Bronchial epithelial cell (primary cell): ENCODE measurements around the gene BMPR1B. TPM values are rescaled to one million over a fixed set of nuclear protein-coding genes. Genes with fewer than 3 reads are reported as not detected.

ENCODE experiments used
- DNase-seq: peaks from one replicate; pipeline ENCODE4 v3.0.0-alpha.2; 2010; ENCODE audit warnings: low read depth
- FAIRE-seq: peaks from 2 replicates; lab custom pipeline; 2011; peaks lifted over from hg19 to GRCh38; lab: Jason Lieb, UNC
- H3K27me3 ChIP-seq: 2 replicates; pipeline ENCODE4 v1.5.1; 2011; ENCODE audit warnings: low read length; ENCODE audit not compliant: control insufficient read depth, insufficient read depth
- H3K36me3 ChIP-seq: 2 replicates; pipeline ENCODE4 v1.5.1; 2011; ENCODE audit warnings: low read length; ENCODE audit not compliant: control insufficient read depth, insufficient read depth
- H3K4me3 ChIP-seq: 2 replicates; pipeline ENCODE4 v1.5.1; 2011; ENCODE audit warnings: mild to moderate bottlenecking, low read depth, low read length, control low read depth
- total RNA-seq: library from RNA; depleted of rRNA; stranded (reverse); fragments of >200 nt; gene quantifications from 2 replicates; pipeline ENCODE4 v1.2.1, GENCODE V29; 2014
- TF ChIP-seq, protein P1 (sequence below): IDR thresholded peaks from 2 replicates; pipeline ENCODE4 v1.5.1; 2011; ENCODE audit warnings: mild to moderate bottlenecking, moderate library complexity, low read length, control low read depth, inconsistent platforms; ENCODE audit not compliant: insufficient read depth, severe bottlenecking

Gene BMPR1B
- total RNA-seq, 1 donor from 2014 or later: 15.3 TPM

- peak; percentile 83 for DNase-seq
- no peak for FAIRE-seq
- Histone ChIP-seq H3K4me3 (no peak overlapping the region), H3K27me3 (no peaks in the 10 kb centered on the region), H3K36me3 (no peaks in the 10 kb centered on the region)
- TF ChIP-seq, protein P1, sequence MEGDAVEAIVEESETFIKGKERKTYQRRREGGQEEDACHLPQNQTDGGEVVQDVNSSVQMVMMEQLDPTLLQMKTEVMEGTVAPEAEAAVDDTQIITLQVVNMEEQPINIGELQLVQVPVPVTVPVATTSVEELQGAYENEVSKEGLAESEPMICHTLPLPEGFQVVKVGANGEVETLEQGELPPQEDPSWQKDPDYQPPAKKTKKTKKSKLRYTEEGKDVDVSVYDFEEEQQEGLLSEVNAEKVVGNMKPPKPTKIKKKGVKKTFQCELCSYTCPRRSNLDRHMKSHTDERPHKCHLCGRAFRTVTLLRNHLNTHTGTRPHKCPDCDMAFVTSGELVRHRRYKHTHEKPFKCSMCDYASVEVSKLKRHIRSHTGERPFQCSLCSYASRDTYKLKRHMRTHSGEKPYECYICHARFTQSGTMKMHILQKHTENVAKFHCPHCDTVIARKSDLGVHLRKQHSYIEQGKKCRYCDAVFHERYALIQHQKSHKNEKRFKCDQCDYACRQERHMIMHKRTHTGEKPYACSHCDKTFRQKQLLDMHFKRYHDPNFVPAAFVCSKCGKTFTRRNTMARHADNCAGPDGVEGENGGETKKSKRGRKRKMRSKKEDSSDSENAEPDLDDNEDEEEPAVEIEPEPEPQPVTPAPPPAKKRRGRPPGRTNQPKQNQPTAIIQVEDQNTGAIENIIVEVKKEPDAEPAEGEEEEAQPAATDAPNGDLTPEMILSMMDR: no peak
Measured at GRCh38 chr4:94939791-94940519, 182.2 kb downstream of the BMPR1B start.

GRCh38 chr4:94940520-94940908 is 182.8 kb downstream of the BMPR1B start:
- TF ChIP-seq, protein P1: no peak
- no peak overlapping the region for H3K4me3 ChIP-seq
- H3K27me3 ChIP-seq: no peaks in the 10 kb centered on the region
- no peaks in the 10 kb centered on the region for H3K36me3 ChIP-seq
- no peak for DNase-seq
- no peak for FAIRE-seq

DNA sequence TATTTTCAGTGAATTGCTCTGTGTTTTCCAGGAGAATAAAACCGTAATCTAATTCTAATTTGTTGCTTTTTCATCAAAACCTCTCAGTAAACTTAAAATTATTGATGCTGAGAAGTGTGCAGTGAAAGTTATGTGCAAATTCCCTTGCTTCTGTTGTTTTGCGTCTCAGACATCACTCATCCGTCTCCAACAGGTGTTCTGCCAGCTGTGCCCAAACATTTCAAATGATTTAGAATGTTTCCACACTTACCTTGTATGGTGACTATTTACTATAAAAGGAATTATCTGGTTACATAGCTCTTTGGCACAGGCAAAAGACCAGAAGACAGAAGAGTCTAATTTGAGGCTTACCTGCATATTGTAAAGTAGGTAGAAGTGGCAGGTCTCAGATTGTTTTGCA is 184.0 kb downstream of the BMPR1B start:
- TF ChIP-seq, protein P1: no peak
- DNase-seq (no peak), FAIRE-seq (no peak)
- Histone ChIP-seq H3K27me3 (no peaks in the 10 kb centered on the region), H3K36me3 (no peaks in the 10 kb centered on the region), H3K4me3 (no peak overlapping the region)

DNA sequence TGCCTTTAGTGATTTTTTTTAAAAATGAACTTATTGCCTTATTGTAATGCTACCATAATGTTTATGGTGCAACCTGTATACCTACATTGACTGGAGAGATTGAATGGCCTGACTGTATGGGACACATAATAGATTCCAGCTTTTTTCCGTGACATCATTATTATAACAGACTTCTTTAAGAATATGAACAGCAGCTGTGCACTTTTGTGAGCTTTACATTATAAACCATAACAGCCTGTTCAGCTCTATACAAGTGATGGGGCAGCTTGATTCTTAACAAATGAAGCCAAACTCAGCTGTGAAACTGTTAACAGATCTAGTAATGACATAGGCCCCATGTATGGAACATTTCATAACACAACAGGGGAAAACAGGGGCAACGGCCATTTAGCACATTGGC is 187.0 kb downstream of the BMPR1B start:
- no peak for FAIRE-seq
- H3K4me3 ChIP-seq: no peak overlapping the region
- no peak for DNase-seq
- no peaks in the 10 kb centered on the region for H3K36me3 ChIP-seq
- no peaks in the 10 kb centered on the region for H3K27me3 ChIP-seq
- TF ChIP-seq, protein P1: no peak

- TF ChIP-seq, protein P1: peak; percentile 25
- DNase-seq (peak; percentile 92), FAIRE-seq (peak; percentile 7)
- peak overlapping the region; percentile 24 for H3K4me3 ChIP-seq
- H3K36me3 ChIP-seq: no peaks in the 10 kb centered on the region
- H3K27me3 ChIP-seq: no peaks in the 10 kb centered on the region
Measured at GRCh38 chr4:94947681-94948108, 189.9 kb downstream of the BMPR1B start.

GRCh38 chr4:94954251-94954650 is 196.5 kb downstream of the BMPR1B start:
- TF ChIP-seq, protein P1: no peak
- DNase-seq (no peak), FAIRE-seq (no peak)
- Histone ChIP-seq H3K27me3 (no peaks in the 10 kb centered on the region), H3K36me3 (no peaks in the 10 kb centered on the region), H3K4me3 (no peak overlapping the region)
